ENCODE measurements around the gene CELF4. TPM values are rescaled to one million over a fixed set of nuclear protein-coding genes. Genes with fewer than 3 reads are reported as not detected.

CELF4 gene
- total RNA-seq, 1 experiment from 2014 or later: not detected

- BruUV-seq (replicated peaks): no TSS peak
- ATAC-seq: no peak
- DNase-seq (ENCODE audit: low read depth, low spot score): no peak
- no peaks in the 10 kb centered on the region for H3K4me1 ChIP-seq (ENCODE audit: control insufficient read depth, insufficient read depth, low read length)
- ChIA-PET POLR2A (no interaction called here), CTCF (no interaction called here)
- intact Hi-C loops (cut with micrococcal nuclease; ENCODE audit: unreplicated experiment) (no loop called here), in situ Hi-C loops (cut with HindIII; ENCODE audit: low pct_unique_long_range_greater_than_20kb, low sequenced_read_pairs) (no loop called here)
- H3K4me3 ChIP-seq (ENCODE audit: low read depth in 2 of 2, low read length in 2 of 2): no peak overlapping the region
- TF ChIP-seq POLR2AphosphoS5 (IDR thresholded peaks at IDR 0.05; ENCODE audit: low read depth, low read length) (no peak), TCF7L2 (IDR thresholded peaks at IDR 0.05; ENCODE audit: low read depth, low read length) (no peak), CTCF (IDR thresholded peaks at IDR 0.05) (no peak), SIN3A (IDR thresholded peaks at IDR 0.05; ENCODE audit: borderline replicate concordance, insufficient read depth, low read depth, low read length) (no peak)
- TF ChIP-seq, protein P1, sequence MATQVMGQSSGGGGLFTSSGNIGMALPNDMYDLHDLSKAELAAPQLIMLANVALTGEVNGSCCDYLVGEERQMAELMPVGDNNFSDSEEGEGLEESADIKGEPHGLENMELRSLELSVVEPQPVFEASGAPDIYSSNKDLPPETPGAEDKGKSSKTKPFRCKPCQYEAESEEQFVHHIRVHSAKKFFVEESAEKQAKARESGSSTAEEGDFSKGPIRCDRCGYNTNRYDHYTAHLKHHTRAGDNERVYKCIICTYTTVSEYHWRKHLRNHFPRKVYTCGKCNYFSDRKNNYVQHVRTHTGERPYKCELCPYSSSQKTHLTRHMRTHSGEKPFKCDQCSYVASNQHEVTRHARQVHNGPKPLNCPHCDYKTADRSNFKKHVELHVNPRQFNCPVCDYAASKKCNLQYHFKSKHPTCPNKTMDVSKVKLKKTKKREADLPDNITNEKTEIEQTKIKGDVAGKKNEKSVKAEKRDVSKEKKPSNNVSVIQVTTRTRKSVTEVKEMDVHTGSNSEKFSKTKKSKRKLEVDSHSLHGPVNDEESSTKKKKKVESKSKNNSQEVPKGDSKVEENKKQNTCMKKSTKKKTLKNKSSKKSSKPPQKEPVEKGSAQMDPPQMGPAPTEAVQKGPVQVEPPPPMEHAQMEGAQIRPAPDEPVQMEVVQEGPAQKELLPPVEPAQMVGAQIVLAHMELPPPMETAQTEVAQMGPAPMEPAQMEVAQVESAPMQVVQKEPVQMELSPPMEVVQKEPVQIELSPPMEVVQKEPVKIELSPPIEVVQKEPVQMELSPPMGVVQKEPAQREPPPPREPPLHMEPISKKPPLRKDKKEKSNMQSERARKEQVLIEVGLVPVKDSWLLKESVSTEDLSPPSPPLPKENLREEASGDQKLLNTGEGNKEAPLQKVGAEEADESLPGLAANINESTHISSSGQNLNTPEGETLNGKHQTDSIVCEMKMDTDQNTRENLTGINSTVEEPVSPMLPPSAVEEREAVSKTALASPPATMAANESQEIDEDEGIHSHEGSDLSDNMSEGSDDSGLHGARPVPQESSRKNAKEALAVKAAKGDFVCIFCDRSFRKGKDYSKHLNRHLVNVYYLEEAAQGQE (IDR thresholded peaks at IDR 0.05; ENCODE audit: insufficient read depth in 1 of 2, low read depth in 2 of 2, low read length in 1 of 2): no peak
- H3K27ac ChIP-seq (ENCODE audit: low read length): no peak overlapping the region
- no peaks in the 10 kb centered on the region; the same call in 1 of the 2 replicates for H3K27me3 ChIP-seq (ENCODE audit: control insufficient read depth, insufficient read depth, low read length)
- H3K9me3 ChIP-seq (ENCODE audit: control insufficient read depth, insufficient read depth, low read depth, low read length): no peaks in the 10 kb centered on the region
- no peaks in the 10 kb centered on the region for H3K36me3 ChIP-seq (ENCODE audit: control insufficient read depth, insufficient read depth, low read length)
Measured at GRCh38 chr18:37451239-37451825, 114.3 kb downstream of the CELF4 start.

DNA sequence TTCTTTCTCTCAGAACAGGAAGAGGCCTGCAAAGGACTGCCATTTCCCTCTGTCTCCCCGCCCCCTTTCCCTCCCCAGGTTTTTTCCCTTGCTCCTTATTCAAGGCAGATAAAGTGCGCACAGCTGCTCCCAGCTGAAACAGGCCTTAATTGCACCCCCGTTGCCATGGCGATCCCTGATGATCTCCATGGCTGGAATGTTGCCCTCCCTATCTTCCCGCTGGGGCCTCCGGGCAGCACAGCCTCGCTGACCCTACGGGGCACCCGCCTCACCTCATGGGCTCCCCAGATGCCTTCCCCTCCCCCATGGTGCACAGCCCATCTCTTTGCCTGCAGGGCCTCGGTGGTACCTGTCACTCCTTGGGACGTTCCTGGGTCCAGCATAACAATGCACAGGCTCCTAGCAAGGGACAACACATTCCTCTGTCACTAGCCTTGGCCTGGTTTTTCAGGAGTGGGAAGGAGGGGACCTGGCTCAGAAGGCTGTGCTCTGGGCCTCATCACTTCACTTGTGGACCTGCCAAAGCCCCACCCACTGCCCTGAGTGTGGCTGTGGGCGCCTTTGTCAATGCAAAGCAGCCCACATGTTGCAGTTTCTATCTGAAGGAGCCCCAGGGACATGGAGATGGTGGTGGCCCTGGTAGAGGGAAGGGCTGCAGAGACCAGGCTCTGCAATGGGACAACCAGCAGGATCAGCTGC is 115.0 kb downstream of the CELF4 start:
- no peaks in the 10 kb centered on the region; the same call in 1 of the 2 replicates for H3K27me3 ChIP-seq (ENCODE audit: control insufficient read depth, insufficient read depth, low read length)
- no peaks in the 10 kb centered on the region for H3K4me1 ChIP-seq (ENCODE audit: control insufficient read depth, insufficient read depth, low read length)
- in situ Hi-C loops (cut with HindIII; ENCODE audit: low pct_unique_long_range_greater_than_20kb, low sequenced_read_pairs) (no loop called here), intact Hi-C loops (cut with micrococcal nuclease; ENCODE audit: unreplicated experiment) (no loop called here)
- H3K27ac ChIP-seq (ENCODE audit: low read length): no peak overlapping the region
- TF ChIP-seq CTCF (IDR thresholded peaks at IDR 0.05) (no peak), SIN3A (IDR thresholded peaks at IDR 0.05; ENCODE audit: borderline replicate concordance, insufficient read depth, low read depth, low read length) (no peak), TCF7L2 (IDR thresholded peaks at IDR 0.05; ENCODE audit: low read depth, low read length) (no peak), POLR2AphosphoS5 (IDR thresholded peaks at IDR 0.05; ENCODE audit: low read depth, low read length) (no peak)
- TF ChIP-seq, protein P1 (IDR thresholded peaks at IDR 0.05; ENCODE audit: insufficient read depth in 1 of 2, low read depth in 2 of 2, low read length in 1 of 2): no peak
- POLR2A ChIA-PET: no interaction called here
- H3K4me3 ChIP-seq (ENCODE audit: low read depth in 2 of 2, low read length in 2 of 2): no peak overlapping the region
- H3K9me3 ChIP-seq (ENCODE audit: control insufficient read depth, insufficient read depth, low read depth, low read length): no peaks in the 10 kb centered on the region
- H3K36me3 ChIP-seq (ENCODE audit: control insufficient read depth, insufficient read depth, low read length): no peaks in the 10 kb centered on the region
- DNase-seq (ENCODE audit: low read depth, low spot score) (no peak), ATAC-seq (no peak)
- CTCF ChIA-PET: no interaction called here
- BruUV-seq (replicated peaks): no TSS peak
